ENCODE results near the gene ZBTB34. TPM values are rescaled to one million over a fixed set of nuclear protein-coding genes. Genes with fewer than 3 reads are reported as not detected.

ZBTB34 gene
- total RNA-seq, 1 experiment from 2014 or later: 23.5 TPM

DNA sequence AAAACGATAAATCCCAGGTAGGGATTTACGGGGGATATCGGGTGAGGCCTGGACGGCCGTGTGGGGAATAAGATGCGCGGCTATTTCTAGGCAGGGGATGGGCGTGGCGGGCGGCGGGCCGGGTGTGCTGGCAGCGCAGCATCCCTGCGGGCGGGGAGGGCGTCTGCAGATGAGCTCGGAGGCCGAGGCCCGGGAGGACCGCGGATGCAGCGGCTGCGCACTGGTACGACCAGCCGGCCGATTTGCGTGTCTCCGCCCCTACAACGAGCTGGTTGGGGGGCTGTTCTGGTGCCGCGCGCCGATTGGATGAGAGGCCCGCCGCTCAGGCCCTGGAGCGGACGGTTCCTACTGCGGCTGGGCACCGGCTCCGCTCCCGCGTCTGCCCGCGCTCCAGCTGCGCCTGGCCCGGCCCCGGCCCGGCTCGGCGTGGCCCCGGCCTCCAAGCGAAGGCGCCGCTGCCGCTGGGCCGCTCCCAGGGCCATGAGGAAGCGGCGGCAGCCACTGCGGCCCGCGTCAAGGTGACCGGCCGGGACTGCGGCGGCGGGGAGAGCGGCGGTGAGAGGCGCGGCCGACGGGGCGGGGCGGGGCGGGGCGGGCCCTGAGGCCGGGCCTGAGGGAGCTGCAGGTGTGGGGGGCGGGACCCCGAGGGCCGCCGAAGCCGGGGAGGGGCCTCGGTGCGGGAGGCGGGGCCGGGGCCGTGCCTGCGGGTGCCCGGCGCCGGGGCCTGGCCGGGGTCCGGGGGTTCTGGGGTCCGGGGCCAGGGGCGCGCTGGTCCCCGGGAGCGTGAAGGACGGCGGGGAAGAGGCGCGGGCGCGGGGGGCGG, 54.2 kb downstream of the ZBTB34 start, which contains the start of gene RALGPS1:
Gene RALGPS1, plus strand, starts transcription at position 325 of the 823 bp plus-strand sequence. CDS start 47,508 bp downstream, outside the sequence.
- no peaks in the 10 kb centered on the region for H3K4me1 ChIP-seq

DNA sequence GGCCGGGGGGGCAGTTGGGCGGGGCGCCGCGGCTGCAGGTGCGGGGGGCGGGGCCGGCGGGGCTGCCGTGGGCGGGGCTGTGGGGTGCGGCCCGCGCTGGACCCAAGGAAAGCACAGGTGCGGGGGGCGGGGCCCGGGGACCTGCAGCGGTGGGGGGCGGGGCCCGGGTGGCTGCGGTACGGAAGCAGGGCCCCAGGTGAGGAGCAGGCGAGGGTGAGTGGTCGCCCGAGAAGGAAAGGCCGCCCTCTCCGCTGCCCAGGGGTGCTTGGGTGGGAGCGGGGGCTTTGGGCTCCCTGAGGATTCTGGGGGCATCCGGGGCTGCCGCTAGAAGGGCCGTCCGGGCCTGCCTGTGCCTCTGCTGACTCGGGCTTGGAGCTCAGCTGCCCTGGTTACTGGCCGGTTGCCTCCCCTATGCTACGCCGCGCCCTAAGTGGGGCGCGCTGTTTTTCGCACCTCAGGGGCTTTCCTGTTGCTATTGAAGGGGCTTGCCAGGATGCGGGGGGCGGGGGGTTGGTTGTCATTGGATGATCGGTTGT, 54.9 kb downstream of the ZBTB34 start:
- no peaks in the 10 kb centered on the region for H3K27me3 ChIP-seq
- no peak for DNase-seq
- H3K4me1 ChIP-seq: no peaks in the 10 kb centered on the region
- no peak overlapping the region for H3K27ac ChIP-seq
- no peak overlapping the region for H3K4me3 ChIP-seq
- no peaks in the 10 kb centered on the region for H3K36me3 ChIP-seq
- H3K9me3 ChIP-seq (replicated peaks): no peaks in the 10 kb centered on the region

More for the DNA sequence above, 54.2 kb downstream of the ZBTB34 start, which contains the start of gene RALGPS1:
- no peaks in the 10 kb centered on the region for H3K27me3 ChIP-seq
- no peaks in the 10 kb centered on the region for H3K36me3 ChIP-seq
- no peaks in the 10 kb centered on the region for H3K9me3 ChIP-seq (replicated peaks)
- DNase-seq: peak; percentile 97 to 98
- H3K4me3 ChIP-seq: peak within 1 kb of the TSS; percentile 62
- no peak within 1 kb of the TSS for H3K27ac ChIP-seq

DNA sequence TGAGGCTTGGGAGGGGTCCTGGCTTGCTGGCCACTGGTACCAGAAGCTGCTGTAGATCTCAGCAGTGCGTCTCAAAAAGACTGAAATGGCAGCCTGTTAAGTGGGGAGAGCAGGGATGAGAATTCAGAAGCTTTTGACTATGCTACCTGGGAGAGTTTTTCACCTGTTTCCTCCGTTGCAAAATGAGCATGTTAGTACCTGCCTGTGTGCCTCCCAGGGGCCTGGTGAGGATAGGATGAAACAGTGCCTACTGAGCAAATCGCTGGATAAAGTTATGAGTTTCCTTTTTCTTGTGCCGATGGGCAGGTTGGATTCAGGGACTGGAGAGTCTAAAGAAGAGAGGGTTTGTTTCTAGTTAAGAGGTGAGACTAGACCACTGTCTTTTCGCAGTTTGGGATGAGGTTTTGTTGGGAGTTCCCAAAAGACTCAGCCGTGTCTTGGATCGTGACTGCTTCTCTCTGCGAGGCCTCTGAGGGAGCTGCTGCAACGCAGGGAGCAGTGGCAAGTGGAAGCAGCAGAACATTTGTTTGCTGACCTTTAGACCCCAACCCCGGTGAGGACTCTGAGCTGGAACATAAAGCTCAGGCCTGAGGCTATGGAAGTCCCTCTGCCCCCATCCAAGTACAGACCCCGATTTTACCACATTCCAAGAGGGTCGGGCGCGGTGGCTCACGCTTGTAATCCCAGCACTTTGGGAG, 55.6 kb downstream of the ZBTB34 start:
- Histone ChIP-seq H3K27ac (no peak overlapping the region), H3K4me1 (no peaks in the 10 kb centered on the region), H3K9me3 (replicated peaks) (no peaks in the 10 kb centered on the region), H3K27me3 (no peaks in the 10 kb centered on the region), H3K36me3 (no peaks in the 10 kb centered on the region), H3K4me3 (no peak overlapping the region)
- DNase-seq: no peak

DNA sequence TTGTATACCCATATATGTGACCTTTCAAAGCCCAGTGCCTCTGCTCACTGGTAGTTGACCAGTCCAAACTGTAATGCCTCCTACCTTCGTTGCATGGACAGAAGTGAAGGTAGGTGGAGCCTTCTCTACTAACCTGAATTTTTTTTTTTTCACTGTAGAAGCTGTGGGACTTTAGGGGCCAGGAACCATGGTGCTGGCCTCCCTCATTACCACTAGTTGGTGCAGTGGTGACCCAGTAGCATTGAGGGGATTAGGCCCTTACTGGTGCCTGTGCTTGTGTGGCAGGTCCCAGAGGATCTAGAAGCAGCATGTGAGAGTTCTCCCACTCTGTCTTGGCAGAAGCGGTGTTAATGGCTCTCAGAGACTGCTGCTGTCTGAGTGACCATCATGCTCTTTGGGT, 56.5 kb downstream of the ZBTB34 start:
- Histone ChIP-seq H3K27me3 (no peaks in the 10 kb centered on the region), H3K27ac (no peak overlapping the region), H3K4me3 (no peak overlapping the region), H3K4me1 (no peaks in the 10 kb centered on the region), H3K36me3 (no peaks in the 10 kb centered on the region), H3K9me3 (replicated peaks) (no peaks in the 10 kb centered on the region)
- no peak for DNase-seq

DNA sequence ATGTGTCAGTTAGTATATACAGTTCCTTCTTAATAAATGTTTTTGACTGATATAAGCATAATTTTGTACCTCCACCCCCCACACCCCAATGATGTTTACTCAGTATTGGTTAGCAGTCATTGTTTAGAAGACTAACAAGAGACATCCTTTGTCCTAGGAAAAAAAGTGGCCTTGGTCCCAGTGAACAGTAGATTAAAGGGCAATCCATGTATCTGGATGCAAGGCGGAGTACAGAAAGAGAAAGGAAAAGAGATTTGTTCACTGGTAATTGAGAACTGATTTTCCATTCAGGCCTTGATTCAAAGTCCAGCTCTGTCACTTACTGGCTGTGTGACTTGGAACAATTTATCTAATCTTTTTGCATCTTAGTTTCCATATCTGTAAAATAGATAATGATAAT, 58.8 kb downstream of the ZBTB34 start:
- no peaks in the 10 kb centered on the region for H3K36me3 ChIP-seq
- no peaks in the 10 kb centered on the region for H3K9me3 ChIP-seq (replicated peaks)
- no peak for DNase-seq
- H3K27ac ChIP-seq: no peak overlapping the region
- H3K4me3 ChIP-seq: no peak overlapping the region
- H3K27me3 ChIP-seq: no peaks in the 10 kb centered on the region
- no peaks in the 10 kb centered on the region for H3K4me1 ChIP-seq

DNA sequence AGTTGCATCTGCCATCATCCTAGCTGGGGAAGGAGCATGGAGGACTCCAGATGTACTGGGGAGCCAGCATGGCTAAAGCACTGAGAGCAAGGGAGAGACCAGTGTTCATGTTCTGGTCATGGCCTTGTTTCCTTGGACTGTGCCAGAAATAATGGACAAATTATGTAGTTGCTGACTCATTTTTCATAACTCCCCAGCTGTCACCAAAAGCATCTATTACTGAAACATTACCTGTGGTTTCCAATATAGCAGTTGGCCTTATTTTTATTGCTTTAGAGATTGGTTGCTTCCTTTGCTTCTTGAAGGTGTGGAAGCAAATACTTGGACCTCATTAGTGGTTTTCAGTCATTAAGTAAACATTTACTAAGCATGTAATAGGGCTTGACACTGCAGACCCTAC, 65.4 kb downstream of the ZBTB34 start:
- Histone ChIP-seq H3K4me3 (no peak overlapping the region), H3K9me3 (replicated peaks) (no peaks in the 10 kb centered on the region), H3K4me1 (no peaks in the 10 kb centered on the region), H3K36me3 (no peaks in the 10 kb centered on the region), H3K27ac (no peak overlapping the region), H3K27me3 (no peaks in the 10 kb centered on the region)
- DNase-seq: no peak

DNA sequence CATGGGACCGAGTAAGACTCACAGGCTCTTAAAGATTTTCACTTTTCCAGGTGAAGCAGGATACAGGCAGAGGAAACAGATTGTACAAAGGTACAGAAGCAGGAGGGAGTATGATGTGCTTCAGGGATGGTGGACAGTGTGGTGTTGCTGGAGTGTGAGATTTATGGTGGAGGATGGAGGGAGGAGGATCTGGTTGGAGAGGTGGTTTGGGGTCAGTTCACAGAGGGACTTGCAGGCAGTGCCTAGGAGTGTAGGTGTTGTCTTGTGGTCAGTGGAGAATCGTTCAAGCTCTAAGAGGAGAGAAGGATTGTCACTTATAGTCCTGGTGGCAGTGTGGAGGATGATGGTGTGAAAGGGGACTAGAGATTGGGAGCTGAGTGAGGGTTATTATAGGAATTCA, 65.9 kb downstream of the ZBTB34 start:
- Histone ChIP-seq H3K9me3 (replicated peaks) (no peaks in the 10 kb centered on the region), H3K4me1 (no peaks in the 10 kb centered on the region), H3K27ac (no peak overlapping the region), H3K4me3 (no peak overlapping the region), H3K27me3 (no peaks in the 10 kb centered on the region; the same call in 1 of the 2 replicates), H3K36me3 (no peaks in the 10 kb centered on the region)
- DNase-seq: no peak

DNA sequence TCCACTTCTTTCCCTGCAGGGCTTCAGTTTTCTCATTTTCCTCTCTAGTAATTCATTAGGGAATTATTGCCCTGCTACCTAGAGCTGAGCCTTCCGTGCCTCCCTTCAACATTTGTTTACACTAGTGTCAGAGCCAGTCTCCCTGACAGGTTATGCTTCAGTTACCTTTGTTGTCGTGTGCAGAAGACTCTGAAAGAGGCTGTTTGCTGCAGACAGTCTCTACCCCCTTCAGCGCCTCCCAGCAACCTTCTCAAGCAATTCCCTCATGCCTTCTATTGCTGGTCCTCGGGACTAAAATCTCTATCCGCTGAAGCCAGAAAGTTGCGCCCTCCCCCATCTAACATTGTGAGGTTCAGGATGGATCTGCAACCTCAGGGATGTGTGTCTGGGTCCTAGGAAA, 67.0 kb downstream of the ZBTB34 start:
- Histone ChIP-seq H3K27me3 (no peaks in the 10 kb centered on the region; the same call in 1 of the 2 replicates), H3K9me3 (replicated peaks) (no peaks in the 10 kb centered on the region), H3K4me1 (no peaks in the 10 kb centered on the region), H3K27ac (no peak overlapping the region), H3K36me3 (no peaks in the 10 kb centered on the region), H3K4me3 (no peak overlapping the region)
- DNase-seq: no peak

DNA sequence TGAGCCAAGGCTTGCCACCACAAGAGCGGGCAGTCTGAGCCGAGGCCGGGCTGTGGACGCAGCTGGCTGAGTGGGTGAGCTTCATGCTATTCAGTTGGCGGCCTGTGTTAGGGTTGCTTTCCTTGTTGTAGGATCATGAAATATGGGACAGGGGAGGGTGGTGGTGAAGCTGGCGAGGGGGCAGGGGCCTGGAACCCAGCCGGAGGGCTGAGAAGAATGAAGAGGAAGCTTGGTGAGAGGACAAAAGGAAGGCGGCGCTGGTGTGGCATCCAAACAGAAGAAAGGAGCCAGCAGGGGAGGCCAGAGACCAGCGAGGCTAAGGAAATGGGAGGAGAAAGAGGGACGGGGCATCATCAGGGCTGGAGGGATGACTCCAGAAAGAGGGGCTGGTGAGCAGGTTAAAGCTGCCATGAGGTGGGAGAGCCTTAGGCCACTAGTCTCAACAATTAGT, 72.5 kb downstream of the ZBTB34 start:
- no peak for DNase-seq
- Histone ChIP-seq H3K36me3 (no peaks in the 10 kb centered on the region), H3K9me3 (replicated peaks) (no peaks in the 10 kb centered on the region), H3K4me1 (no peaks in the 10 kb centered on the region), H3K27me3 (peaks cover 3% of the 10 kb centered on the region; the same call in 1 of the 2 replicates), H3K27ac (no peak overlapping the region), H3K4me3 (no peak overlapping the region)

DNA sequence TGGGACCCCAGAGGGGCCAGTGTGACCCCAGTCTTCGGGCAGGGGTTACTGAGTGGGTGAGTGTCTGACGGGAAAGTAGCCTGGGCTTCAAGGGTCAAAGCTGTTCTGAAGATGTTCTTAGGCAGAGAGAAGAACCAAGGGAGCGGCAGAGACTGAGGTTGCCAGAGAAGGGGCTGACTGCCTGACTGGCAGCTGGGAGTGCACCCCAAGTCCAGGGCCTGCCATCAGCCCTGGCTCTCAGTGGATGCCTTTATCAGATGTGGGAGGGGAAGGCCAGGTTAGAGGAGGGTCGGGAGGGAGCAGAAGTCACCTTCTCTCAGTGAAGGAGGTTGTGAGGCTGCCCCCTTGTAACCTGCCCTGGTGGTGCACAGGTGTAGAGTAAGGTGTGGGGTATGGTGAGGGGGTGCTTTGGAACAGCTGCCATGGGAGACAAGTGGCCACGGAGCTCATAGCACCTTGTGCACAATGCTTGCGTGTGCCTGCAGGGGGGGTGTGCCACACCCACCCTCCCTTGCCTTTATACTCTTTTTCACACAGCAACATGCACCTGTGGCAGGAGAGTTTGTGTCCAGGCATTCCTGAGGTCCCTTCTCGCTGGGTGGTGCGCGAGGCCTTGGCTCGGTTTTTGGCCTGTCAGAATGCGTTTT, 73.0 kb downstream of the ZBTB34 start:
- no peaks in the 10 kb centered on the region for H3K36me3 ChIP-seq
- H3K27ac ChIP-seq: no peak overlapping the region
- peaks cover 3% of the 10 kb centered on the region; the same call in 1 of the 2 replicates for H3K27me3 ChIP-seq
- no peak for DNase-seq
- no peak overlapping the region for H3K4me3 ChIP-seq
- H3K4me1 ChIP-seq: no peaks in the 10 kb centered on the region
- H3K9me3 ChIP-seq (replicated peaks): no peaks in the 10 kb centered on the region

DNA sequence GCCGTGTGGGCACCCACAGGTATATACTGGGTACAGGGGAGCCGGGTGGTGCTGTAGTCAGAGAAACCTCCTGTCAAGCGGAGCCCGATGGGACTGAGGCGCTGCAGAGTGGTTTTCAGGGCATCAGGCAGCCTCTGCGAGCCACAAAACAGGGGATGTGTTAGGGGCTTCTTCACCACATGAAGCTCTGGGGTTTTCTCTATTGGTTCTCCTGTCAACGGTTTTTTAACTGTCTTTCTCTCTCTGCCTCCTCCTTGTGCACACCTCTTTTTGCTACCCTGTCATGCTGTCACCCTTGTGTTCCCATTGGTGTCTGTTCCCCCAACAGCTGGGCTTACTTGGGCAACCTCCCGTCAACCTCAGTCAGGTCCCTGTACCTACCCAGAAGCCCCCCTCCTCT, 74.0 kb downstream of the ZBTB34 start:
- DNase-seq: no peak
- Histone ChIP-seq H3K27me3 (peaks cover 3% of the 10 kb centered on the region; the same call in 1 of the 2 replicates), H3K36me3 (no peaks in the 10 kb centered on the region), H3K4me3 (no peak overlapping the region), H3K9me3 (replicated peaks) (no peaks in the 10 kb centered on the region), H3K27ac (no peak overlapping the region), H3K4me1 (no peaks in the 10 kb centered on the region)

Other genes starting within 250 kb of the ZBTB34 start
- gene LMX1B, start 246.7 kb upstream of the ZBTB34 start, total RNA-seq (2014; rRNA removed; shearing (Covaris generic)): 10.3 and 12.2 TPM in 2 replicates
- gene ZBTB43, start 55.6 kb upstream of the ZBTB34 start, total RNA-seq (2014; rRNA removed; shearing (Covaris generic)): 16.2 and 18.0 TPM in 2 replicates
- 1.8 and 2.3 TPM in 2 replicates for gene RALGPS1, start 54.1 kb downstream of the ZBTB34 start, total RNA-seq (2014; rRNA removed; shearing (Covaris generic))